Trophoblast cell (in vitro differentiated cells and primary cell): ENCODE data around the gene UNC93A. TPM values are rescaled to one million over a fixed set of nuclear protein-coding genes. Genes with fewer than 3 reads are reported as not detected.
"Not testable (repeated sequence)": the region's sequence is repeated elsewhere in the genome, so short reads cannot be mapped to it uniquely, and the experiment has no call there.

Source experiments
- DNase-seq, 2 donors: peaks; one replicate each; pipeline ENCODE4 v3.0.0-alpha.2; 2016
- H2AFZ ChIP-seq: 2 replicates; pipeline ENCODE4 v1.6.1; 2013; ENCODE audit warnings: low read length, moderate library complexity, mild to moderate bottlenecking; ENCODE audit not compliant: insufficient read depth, poor library complexity
- H2AK5ac ChIP-seq: 2 replicates; pipeline ENCODE4 v1.6.1; 2013; ENCODE audit warnings: mild to moderate bottlenecking, low read length
- H2BK120ac ChIP-seq: 2 replicates; pipeline ENCODE4 v1.6.1; 2013; ENCODE audit warnings: low read length, mild to moderate bottlenecking, moderate library complexity; ENCODE audit not compliant: insufficient read depth, poor library complexity
- H2BK12ac ChIP-seq: 2 replicates; pipeline ENCODE4 v1.6.1; 2013; ENCODE audit warnings: mild to moderate bottlenecking, low read length, moderate library complexity
- H2BK5ac ChIP-seq: 2 replicates; pipeline ENCODE4 v1.6.1; 2013; ENCODE audit warnings: low read length, low read depth, moderate library complexity, mild to moderate bottlenecking; ENCODE audit not compliant: poor library complexity
- H3K14ac ChIP-seq: 2 replicates; pipeline ENCODE4 v1.6.1; 2013; ENCODE audit warnings: mild to moderate bottlenecking, low read length
- H3K18ac ChIP-seq: 2 replicates; pipeline ENCODE4 v1.6.1; 2013; ENCODE audit warnings: mild to moderate bottlenecking, low read length
- H3K23ac ChIP-seq: 2 replicates; pipeline ENCODE4 v1.6.1; 2013; ENCODE audit warnings: low read length
- H3K27ac ChIP-seq: 2 replicates; pipeline ENCODE4 v1.5.1; 2013; ENCODE audit warnings: low read depth, mild to moderate bottlenecking, inconsistent platforms, low read length, moderate library complexity
- H3K27me3 ChIP-seq: 2 replicates; pipeline ENCODE4 v1.6.1; 2013; ENCODE audit warnings: inconsistent platforms, mild to moderate bottlenecking, low read length, moderate library complexity; ENCODE audit not compliant: insufficient read depth
- H3K36me3 ChIP-seq, 2 experiments: 1 replicate in 1 of 2; 2 replicates in 1 of 2; pipeline ENCODE4 v1.6.1; 2013; ENCODE audit warnings: low read length in 2 of 2, mild to moderate bottlenecking in 2 of 2, moderate library complexity in 1 of 2; ENCODE audit not compliant: insufficient read depth in 2 of 2, control insufficient read depth in 1 of 2
- H3K4ac ChIP-seq: 2 replicates; pipeline ENCODE4 v1.6.1; 2013; ENCODE audit warnings: low read depth, mild to moderate bottlenecking, low read length, moderate library complexity
- H3K4me1 ChIP-seq, 2 experiments: 1 replicate in 1 of 2; 2 replicates in 1 of 2; pipeline ENCODE4 v1.6.1; 2013; ENCODE audit warnings: low read length in 2 of 2, mild to moderate bottlenecking in 2 of 2, moderate library complexity in 1 of 2; ENCODE audit not compliant: insufficient read depth in 2 of 2, control insufficient read depth in 1 of 2
- H3K4me2 ChIP-seq: 2 replicates; pipeline ENCODE4 v1.6.1; 2013; ENCODE audit warnings: inconsistent platforms, mild to moderate bottlenecking, low read length, moderate library complexity
- H3K4me3 ChIP-seq: 2 replicates; pipeline ENCODE4 v1.5.1; 2013; ENCODE audit warnings: mild to moderate bottlenecking, low read depth, low read length, inconsistent platforms
- H3K79me1 ChIP-seq: one replicate; pipeline ENCODE4 v1.6.1; 2013; ENCODE audit warnings: low read length
- H3K79me2 ChIP-seq: 2 replicates; pipeline ENCODE4 v1.6.1; 2013; ENCODE audit warnings: low read length, mild to moderate bottlenecking; ENCODE audit not compliant: control insufficient read depth, insufficient read depth, poor library complexity
- H3K9ac ChIP-seq: 2 replicates; pipeline ENCODE4 v1.6.1; 2013; ENCODE audit warnings: mild to moderate bottlenecking, low read length
- H3K9me3 ChIP-seq: 2 replicates; pipeline ENCODE4 v1.6.1; 2013; ENCODE audit warnings: low read depth, mild to moderate bottlenecking, control low read depth, inconsistent platforms, low read length; ENCODE audit not compliant: insufficient read depth
- H4K12ac ChIP-seq: 2 replicates; pipeline ENCODE4 v1.6.1; 2013; ENCODE audit warnings: low read depth, mild to moderate bottlenecking, low read length, moderate library complexity
- H4K8ac ChIP-seq: 2 replicates; pipeline ENCODE4 v1.6.1; 2013; ENCODE audit warnings: low read depth, mild to moderate bottlenecking, low read length, moderate library complexity
- H4K91ac ChIP-seq: one replicate; pipeline ENCODE4 v1.6.1; 2013; ENCODE audit warnings: low read depth, mild to moderate bottlenecking, low read length, moderate library complexity
- WGBS: extraction: QIAGEN DNeasy Blood & Tissue Kit; methylation state at CpG from one replicate; pipeline ENCODE4 v1.1.7; 2013; ENCODE audit warnings: missing lambda C conversion rate; ENCODE audit not compliant: insufficient read length, insufficient coverage; ENCODE audit errors: extremely low coverage; 5-methylcytosine and 5-hydroxymethylcytosine counted together
- polyA plus RNA-seq: library from polyadenylated mRNA; stranded (reverse); fragments of 200-250 nt; gene quantifications from 2 replicates; pipeline ENCODE4 v1.2.3, GENCODE V29; 2013

Gene UNC93A
- polyA plus RNA-seq, result 1.6 and 1.8 TPM in 2 replicates

DNA sequence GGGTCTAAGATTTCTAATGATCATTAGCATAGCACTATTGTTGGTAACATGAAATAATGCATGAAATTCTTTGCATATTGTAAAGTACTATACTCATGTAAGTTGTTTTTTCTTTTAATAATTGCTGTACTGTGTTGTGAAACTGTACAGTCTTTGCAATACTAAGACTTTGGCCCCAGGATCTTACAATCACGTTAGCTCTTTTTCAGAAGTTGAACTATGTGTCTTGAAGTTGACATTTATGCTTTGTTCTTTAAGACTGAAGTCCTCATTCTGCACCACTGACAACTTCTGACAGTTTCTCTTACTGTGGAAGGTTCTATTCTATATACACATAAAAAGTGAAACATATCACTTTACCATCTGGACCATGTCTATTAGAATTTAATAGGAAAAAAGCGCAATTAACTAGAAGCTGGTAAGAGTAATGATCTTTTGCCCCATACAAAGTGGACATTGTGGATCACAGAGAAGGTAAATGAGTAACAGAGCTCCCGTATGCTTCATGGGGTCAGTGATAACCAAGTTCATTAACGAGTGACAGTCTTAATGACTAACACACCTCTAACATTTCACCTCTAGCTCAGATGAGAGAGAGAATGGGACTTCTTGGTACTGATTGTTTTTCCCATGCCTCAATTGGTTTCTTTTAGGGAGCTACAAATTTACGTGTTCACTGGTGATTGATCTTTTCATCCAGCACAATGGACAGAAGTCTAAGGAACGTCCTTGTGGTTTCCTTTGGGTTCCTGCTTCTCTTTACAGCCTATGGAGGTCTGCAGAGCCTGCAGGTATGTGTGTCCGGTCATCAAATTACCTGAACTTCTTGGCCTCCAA lies at the start of gene UNC93A:
Gene UNC93A (plus strand): TSS at position 530 of the 837 bp plus-strand sequence. CDS start 175 bp downstream, at position 705.
- H3K9me3 ChIP-seq, result no peaks in the 10 kb centered on the region
- H3K18ac ChIP-seq, result no peak within 1 kb of the TSS
- WGBS, result no CpG with 5 or more reads among the region's 7 CpGs

GRCh38 chr6:167241321-167242134 lies 49.6 kb upstream of the UNC93A start:
- not testable (repeated sequence) for H2AFZ ChIP-seq, H2BK12ac ChIP-seq, H4K91ac ChIP-seq, H3K36me3 ChIP-seq, H3K4ac ChIP-seq, H3K27me3 ChIP-seq, H3K79me1 ChIP-seq, H3K4me2 ChIP-seq, DNase-seq, H3K79me2 ChIP-seq, H3K23ac ChIP-seq, H3K4me3 ChIP-seq, H2AK5ac ChIP-seq, H3K9ac ChIP-seq, H3K27ac ChIP-seq, H4K12ac ChIP-seq, H2BK120ac ChIP-seq, H4K8ac ChIP-seq, H3K14ac ChIP-seq, H3K9me3 ChIP-seq, H2BK5ac ChIP-seq, H3K18ac ChIP-seq
- no CpG with 5 or more reads among the region's 30 CpGs for WGBS
- peaks cover 14 to 27% of the 10 kb centered on the region in 2 experiments for H3K4me1 ChIP-seq

More for the DNA sequence above, at the start of gene UNC93A:
- Histone ChIP-seq H2BK120ac (no peak within 1 kb of the TSS), H2BK5ac (no peak within 1 kb of the TSS), H3K79me1 (peaks cover 14% of the 10 kb centered on the region), H4K8ac (no peak within 1 kb of the TSS), H3K27ac (no peak within 1 kb of the TSS), H3K36me3 (no peaks in the 10 kb centered on the region), H3K4ac (no peak within 1 kb of the TSS), H3K23ac (no peak within 1 kb of the TSS), H3K9ac (no peak within 1 kb of the TSS), H2AFZ (no peak within 1 kb of the TSS), H3K4me3 (no peak within 1 kb of the TSS), H3K27me3 (no peaks in the 10 kb centered on the region), H3K4me1 (peaks cover 18 to 20% of the 10 kb centered on the region in 2 experiments), H2BK12ac (no peak within 1 kb of the TSS), H2AK5ac (no peak within 1 kb of the TSS), H4K91ac (no peak within 1 kb of the TSS), H3K14ac (no peak within 1 kb of the TSS), H3K4me2 (no peak within 1 kb of the TSS), H4K12ac (no peak within 1 kb of the TSS), H3K79me2 (no peaks in the 10 kb centered on the region)
- no peak for DNase-seq

GRCh38 chr6:167242135-167242506 lies 49.0 kb upstream of the UNC93A start:
- WGBS, result no CpG with 5 or more reads among the region's 7 CpGs
- H3K79me2 ChIP-seq, H3K9ac ChIP-seq, H3K18ac ChIP-seq, H3K9me3 ChIP-seq, H2AFZ ChIP-seq, H3K79me1 ChIP-seq, DNase-seq, H4K91ac ChIP-seq, H2BK120ac ChIP-seq, H3K27ac ChIP-seq, H2BK12ac ChIP-seq, H3K27me3 ChIP-seq, H4K12ac ChIP-seq, H3K4me2 ChIP-seq, H3K14ac ChIP-seq, H3K4me3 ChIP-seq, H2BK5ac ChIP-seq, H3K36me3 ChIP-seq, H3K4ac ChIP-seq, H4K8ac ChIP-seq, H3K23ac ChIP-seq, H2AK5ac ChIP-seq: not testable (repeated sequence)
- H3K4me1 ChIP-seq, result peaks cover 14 to 27% of the 10 kb centered on the region in 2 experiments

DNA sequence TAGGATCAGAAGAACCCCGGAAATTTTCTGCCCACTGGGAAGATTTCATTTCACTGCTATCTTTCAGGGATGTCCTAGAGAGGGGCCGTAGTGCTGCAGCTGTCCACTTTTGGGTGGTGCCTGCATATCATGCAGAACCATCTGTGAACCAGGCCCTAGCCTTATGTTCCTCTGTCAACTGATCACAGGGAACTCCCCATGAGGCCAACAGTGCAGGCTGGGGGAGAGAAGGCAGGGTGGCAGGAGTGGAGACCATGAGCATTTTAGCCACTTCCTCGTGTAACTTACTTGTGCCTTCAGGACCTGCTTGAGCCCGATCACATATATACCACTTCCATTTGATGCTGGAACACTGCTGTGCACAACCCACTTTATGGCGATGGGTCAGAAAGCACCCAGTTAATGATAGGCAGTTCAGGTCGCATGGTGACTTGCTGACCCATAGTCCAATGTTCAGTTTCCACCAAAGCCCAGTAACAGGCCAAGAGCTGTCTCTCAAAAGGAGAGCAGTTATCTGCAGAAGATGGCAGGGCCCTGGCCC lies 48.5 kb upstream of the UNC93A start:
- not testable (repeated sequence) for H3K9ac ChIP-seq, H3K14ac ChIP-seq, H2BK5ac ChIP-seq, H4K91ac ChIP-seq, H2BK12ac ChIP-seq, H4K8ac ChIP-seq, H3K18ac ChIP-seq, H3K9me3 ChIP-seq, H3K23ac ChIP-seq, H3K4ac ChIP-seq, H3K36me3 ChIP-seq, H3K4me2 ChIP-seq, H3K27ac ChIP-seq, H3K79me2 ChIP-seq, H4K12ac ChIP-seq, DNase-seq, H2BK120ac ChIP-seq, H3K27me3 ChIP-seq, H3K4me3 ChIP-seq, H3K79me1 ChIP-seq, H2AK5ac ChIP-seq, H2AFZ ChIP-seq
- H3K4me1 ChIP-seq, result peaks cover 12 to 25% of the 10 kb centered on the region in 2 experiments
- no CpG with 5 or more reads among the region's 6 CpGs for WGBS
